BLaER1 treated with 17β-estradiol and CSF1 and Interleukin-3, amounts not matched to agents 10 nM and 100 nM (cell line): ENCODE data around the gene PPP1R3G.

ENCODE experiments used
- H3K27ac ChIP-seq, 11 experiments: shearing (Covaris generic); formaldehyde crosslinking; 2 replicates each; pipeline ENCODE4 v1.8.1; 2022
- H3K27me3 ChIP-seq, 11 experiments: shearing (Covaris generic); formaldehyde crosslinking; 2 replicates each; pipeline ENCODE4 v1.8.1; 2022
- H3K36me3 ChIP-seq, 11 experiments: shearing (Covaris generic); formaldehyde crosslinking; 2 replicates each; pipeline ENCODE4 v1.8.1; 2022
- H3K4me1 ChIP-seq, 10 experiments: shearing (Covaris generic); formaldehyde crosslinking; 2 replicates each; pipeline ENCODE4 v1.8.1; 2022
- H3K4me2 ChIP-seq, 11 experiments: shearing (Covaris generic); formaldehyde crosslinking; 2 replicates each; pipeline ENCODE4 v1.8.1; 2022
- H3K4me3 ChIP-seq, 10 experiments: shearing (Covaris generic); formaldehyde crosslinking; 2 replicates each; pipeline ENCODE4 v1.8.1; 2022
- H3K9ac ChIP-seq, 11 experiments: shearing (Covaris generic); formaldehyde crosslinking; 2 replicates each; pipeline ENCODE4 v1.8.1; 2022
- H3K9me3 ChIP-seq, 11 experiments: shearing (Covaris generic); formaldehyde crosslinking; replicated peaks in 1 of 11; 2 replicates each; pipeline ENCODE4 v1.8.1; 2022
- H4K20me1 ChIP-seq, 11 experiments: shearing (Covaris generic); formaldehyde crosslinking; 2 replicates each; pipeline ENCODE4 v1.8.1; 2022
- Cebpa-rat ChIP-seq, 11 experiments: shearing (Covaris generic); IDR thresholded peaks; 2 replicates each; pipeline ENCODE4 v1.8.1; 2022

Gene PPP1R3G

DNA sequence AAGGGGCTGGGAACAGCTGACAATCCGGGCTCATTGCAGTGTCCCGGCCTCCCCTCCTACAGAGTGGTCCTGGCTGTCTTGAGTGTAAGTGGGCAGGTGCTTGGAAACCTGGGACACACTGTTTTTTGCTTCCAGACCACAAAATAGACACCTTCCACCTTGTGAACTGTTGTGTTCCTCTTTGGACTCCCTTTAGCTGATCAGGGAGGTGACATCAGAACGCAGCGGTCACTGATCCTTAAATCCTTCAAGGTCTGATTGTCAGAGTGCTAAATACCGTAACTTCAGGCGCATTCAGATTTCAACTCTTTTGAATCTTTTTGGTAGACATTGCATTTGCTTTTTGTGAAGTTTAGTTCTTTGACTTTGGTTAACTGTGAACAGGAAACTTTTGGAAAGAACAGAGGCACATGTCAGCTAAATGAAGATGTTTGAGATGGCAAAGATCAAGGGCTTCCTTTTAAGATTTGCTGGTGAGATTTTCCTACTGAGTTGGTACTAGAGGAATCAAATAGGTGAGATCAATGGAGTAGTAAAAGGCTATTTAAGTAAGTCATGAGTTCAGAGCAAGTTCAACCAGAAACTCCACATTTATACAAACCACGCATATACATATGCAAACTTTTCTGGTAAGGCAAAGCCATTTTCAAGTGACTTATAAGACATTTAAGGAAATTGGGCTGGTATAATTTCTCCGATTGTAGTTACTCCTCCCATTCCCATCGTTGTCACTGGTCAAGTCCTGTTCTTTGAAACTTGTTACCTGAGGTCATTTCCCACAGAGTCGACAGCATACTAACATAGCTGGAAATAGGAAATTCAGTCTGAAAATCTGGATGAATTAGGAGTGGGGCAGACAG, 6.3 kb downstream of the PPP1R3G start:
- Histone ChIP-seq H3K27me3 (peaks cover 14 to 25% (median 23%) of the 10 kb centered on the region in 11 experiments), H4K20me1 (peaks cover 0 to 6% (median 3%) of the 10 kb centered on the region in 11 experiments; a peak in 12 of 22 replicates), H3K4me1 (peaks cover 16 to 37% (median 27%) of the 10 kb centered on the region in 10 experiments), H3K9me3 (peaks cover 0 to 2% (median 0%) of the 10 kb centered on the region in 11 experiments; a peak in 1 of 22 replicates), H3K9ac (no peak overlapping the region), H3K4me3 (no peak overlapping the region), H3K27ac (no peak overlapping the region), H3K36me3 (no peaks in the 10 kb centered on the region), H3K4me2 (peak overlapping the region in 8 of 11 experiments; percentile 1 to 64 (median 26); a peak in 11 of 22 replicates)
- no peak for TF ChIP-seq Cebpa-rat (IDR thresholded peaks at IDR 0.05)

DNA sequence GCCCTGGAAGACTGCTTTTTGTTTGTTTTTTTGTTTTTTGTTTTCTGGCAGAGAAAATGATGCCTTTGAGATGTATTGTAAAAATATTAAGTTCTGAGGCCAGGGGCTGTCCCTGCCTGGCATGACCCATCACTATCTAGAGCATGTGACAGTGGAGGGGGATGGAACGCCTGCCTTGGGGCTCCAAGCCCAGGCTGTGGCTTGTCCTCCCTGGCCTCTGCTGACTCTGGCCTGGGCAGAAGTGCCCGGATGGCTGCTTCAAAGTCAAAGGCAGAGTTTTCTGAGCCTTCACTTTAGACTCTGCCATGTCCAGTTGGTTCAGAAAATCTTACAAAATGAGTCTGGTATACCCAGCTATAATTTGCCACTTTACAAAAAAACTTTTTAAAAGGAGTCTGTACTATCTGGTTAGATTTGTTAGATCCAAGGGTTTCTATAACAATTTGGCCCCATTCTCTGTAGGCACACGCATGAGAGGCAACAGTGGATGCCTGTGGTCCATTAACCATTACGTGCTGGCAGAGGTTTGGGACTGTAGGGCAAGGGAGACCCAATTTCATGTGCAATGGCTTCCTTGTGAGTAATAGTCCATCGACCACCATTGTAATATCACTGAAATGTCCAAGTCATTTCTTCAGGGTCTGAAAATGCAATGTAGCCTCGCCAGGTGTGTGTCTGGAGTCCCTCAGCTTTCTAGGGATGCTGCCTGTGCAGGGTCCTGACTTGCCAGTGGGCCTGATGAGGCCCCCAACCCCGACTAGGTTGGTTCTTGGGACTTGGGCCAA, 8.3 kb downstream of the PPP1R3G start:
- peaks cover 0 to 5% (median 3%) of the 10 kb centered on the region in 11 experiments; a peak in 11 of 22 replicates for H3K27me3 ChIP-seq
- no peak overlapping the region for H3K27ac ChIP-seq
- H4K20me1 ChIP-seq = no peaks in the 10 kb centered on the region; a peak in 1 of 22 replicates
- H3K9ac ChIP-seq = no peak overlapping the region
- TF ChIP-seq Cebpa-rat (IDR thresholded peaks at IDR 0.05) = no peak
- no peak overlapping the region for H3K4me2 ChIP-seq
- H3K4me1 ChIP-seq = peaks cover 13 to 47% (median 25%) of the 10 kb centered on the region in 10 experiments
- H3K9me3 ChIP-seq = no peaks in the 10 kb centered on the region
- no peak overlapping the region for H3K4me3 ChIP-seq
- H3K36me3 ChIP-seq = no peaks in the 10 kb centered on the region

DNA sequence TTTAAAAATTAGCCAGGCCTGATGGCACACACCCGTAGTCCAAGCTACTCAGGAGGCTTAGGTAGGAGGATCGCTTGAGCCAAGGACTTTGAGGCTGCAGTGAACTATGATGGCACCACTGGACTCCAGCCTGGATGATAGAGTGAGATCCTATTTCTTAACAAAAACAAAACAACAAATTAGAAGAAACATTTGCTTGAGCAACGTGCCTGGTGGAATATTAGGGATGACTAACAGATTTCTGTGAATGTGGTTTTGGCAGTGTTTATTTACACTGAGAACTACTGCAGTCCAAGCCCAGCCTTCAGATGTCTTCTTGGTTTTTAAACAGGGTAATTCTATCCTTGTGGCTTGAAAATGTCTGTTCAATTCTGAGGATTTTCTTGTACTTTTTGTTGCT, 9.2 kb downstream of the PPP1R3G start:
- no peaks in the 10 kb centered on the region; a peak in 1 of 22 replicates for H4K20me1 ChIP-seq
- no peak overlapping the region for H3K4me3 ChIP-seq
- no peaks in the 10 kb centered on the region; a peak in 1 of 22 replicates for H3K27me3 ChIP-seq
- H3K4me1 ChIP-seq = peaks cover 13 to 47% (median 25%) of the 10 kb centered on the region in 10 experiments
- no peak overlapping the region for H3K27ac ChIP-seq
- no peak overlapping the region for H3K4me2 ChIP-seq
- H3K9ac ChIP-seq = no peak overlapping the region
- H3K36me3 ChIP-seq = no peaks in the 10 kb centered on the region
- TF ChIP-seq Cebpa-rat (IDR thresholded peaks at IDR 0.05) = no peak
- no peaks in the 10 kb centered on the region for H3K9me3 ChIP-seq

DNA sequence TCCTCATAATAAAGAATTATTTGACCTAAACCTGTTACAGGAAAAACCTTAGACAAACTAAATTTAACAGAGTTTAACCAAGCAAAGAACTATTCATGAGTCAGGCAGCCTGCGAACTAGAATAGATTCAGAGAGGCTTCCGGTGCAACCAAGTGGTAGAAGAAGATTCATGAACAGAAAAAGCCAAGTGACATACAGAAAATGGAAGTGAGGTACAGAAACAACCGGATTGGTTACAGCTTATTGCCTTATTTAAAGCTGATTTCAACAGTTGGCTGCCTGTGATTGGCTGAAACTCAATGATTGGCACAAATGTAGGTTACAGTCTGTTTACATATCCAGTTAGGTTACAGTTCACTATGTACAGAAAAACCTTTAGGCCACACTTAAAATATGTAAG, 10.1 kb downstream of the PPP1R3G start:
- Histone ChIP-seq H4K20me1 (no peaks in the 10 kb centered on the region; a peak in 1 of 22 replicates), H3K4me3 (no peak overlapping the region), H3K36me3 (no peaks in the 10 kb centered on the region), H3K27ac (peak overlapping the region in 1 of 11 experiments; percentile 20; a peak in 1 of 22 replicates), H3K9me3 (no peaks in the 10 kb centered on the region), H3K4me2 (0 out of 22 replicates have a peak overlapping the region, but pooled peaks of 1 of the 11 experiments have one; percentile 3), H3K27me3 (no peaks in the 10 kb centered on the region; a peak in 1 of 22 replicates), H3K9ac (no peak overlapping the region), H3K4me1 (peaks cover 4 to 38% (median 16%) of the 10 kb centered on the region in 10 experiments)
- TF ChIP-seq Cebpa-rat (IDR thresholded peaks at IDR 0.05) = no peak

DNA sequence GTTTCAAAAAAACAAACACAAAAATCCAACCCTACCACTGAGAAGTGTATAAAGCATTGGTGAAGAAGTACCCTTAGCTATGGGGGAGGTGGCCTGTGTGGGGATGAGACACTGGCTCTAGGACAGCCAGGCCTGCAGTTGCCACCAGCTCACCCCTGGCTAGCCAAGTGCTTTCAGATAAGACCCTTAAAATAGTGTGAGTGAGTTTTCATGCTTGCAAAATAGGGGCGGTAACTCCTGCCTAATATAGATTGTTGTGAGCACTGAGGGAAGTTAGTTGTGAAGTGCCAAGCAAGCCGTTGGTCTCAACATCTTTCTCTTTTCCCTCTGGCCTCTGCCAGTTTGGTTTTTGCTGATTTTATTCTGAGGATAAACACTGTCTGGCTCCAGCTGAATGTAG, 11.3 kb downstream of the PPP1R3G start:
- Histone ChIP-seq H3K27me3 (no peaks in the 10 kb centered on the region), H3K4me3 (no peak overlapping the region), H3K27ac (peak overlapping the region in 2 of 11 experiments; percentile 35 to 44; a peak in 2 of 22 replicates), H3K4me2 (peak overlapping the region in 6 of 11 experiments; percentile 0 to 41 (median 17); a peak in 8 of 22 replicates), H3K9me3 (peaks cover 0 to 3% (median under 1%) of the 10 kb centered on the region in 11 experiments; a peak in 7 of 22 replicates), H3K4me1 (peaks cover 0 to 26% (median 9%) of the 10 kb centered on the region in 10 experiments; a peak in 12 of 20 replicates), H3K9ac (no peak overlapping the region), H3K36me3 (peaks cover 0 to 2% (median 0%) of the 10 kb centered on the region in 11 experiments; a peak in 1 of 22 replicates), H4K20me1 (no peaks in the 10 kb centered on the region)
- TF ChIP-seq Cebpa-rat (IDR thresholded peaks at IDR 0.05) = no peak

DNA sequence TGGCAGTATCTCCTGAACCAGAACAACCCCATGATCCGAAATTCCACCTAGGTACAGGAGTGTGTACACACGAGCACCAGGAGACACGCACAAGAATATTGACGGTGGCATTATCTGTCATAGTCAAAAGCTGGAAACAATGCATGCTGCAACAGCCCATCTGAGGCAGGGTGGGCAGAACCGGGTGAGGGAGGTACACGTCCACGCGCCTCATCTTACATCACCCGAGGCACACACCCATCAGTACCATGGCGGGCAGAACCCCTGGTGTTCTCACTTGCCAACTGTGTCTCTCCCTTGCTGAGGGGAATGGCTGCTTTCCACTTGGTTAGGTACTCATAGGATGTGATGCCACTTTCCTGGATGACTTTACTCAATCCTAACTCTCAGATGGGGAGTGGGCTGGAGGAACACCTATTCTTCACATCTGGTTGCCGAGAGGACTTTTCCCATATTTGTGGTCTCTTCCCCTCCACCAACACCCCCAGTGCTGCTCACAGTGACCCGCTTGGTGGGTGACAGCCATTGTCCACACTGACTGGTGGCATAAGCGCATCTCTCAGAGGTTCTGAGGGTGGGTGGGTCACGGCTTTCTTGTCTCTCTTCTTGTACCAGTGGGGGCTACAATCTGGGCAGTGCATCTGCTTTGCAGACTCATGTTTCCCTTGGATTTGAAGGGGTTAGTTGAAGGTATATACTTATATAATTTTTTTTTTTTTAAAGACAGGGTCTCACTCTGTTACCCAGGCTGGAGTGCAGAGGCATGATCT, 13.5 kb downstream of the PPP1R3G start:
- H3K4me3 ChIP-seq = no peak overlapping the region
- H3K27me3 ChIP-seq = no peaks in the 10 kb centered on the region
- no peaks in the 10 kb centered on the region for H4K20me1 ChIP-seq
- H3K27ac ChIP-seq = no peak overlapping the region
- H3K9ac ChIP-seq = no peak overlapping the region
- H3K9me3 ChIP-seq = peaks cover 0 to 7% (median 5%) of the 10 kb centered on the region in 11 experiments; a peak in 7 of 22 replicates
- peaks cover 0 to 7% (median 0%) of the 10 kb centered on the region in 11 experiments; a peak in 1 of 22 replicates for H3K36me3 ChIP-seq
- peaks cover 0 to 35% (median 14%) of the 10 kb centered on the region in 10 experiments; a peak in 17 of 20 replicates for H3K4me1 ChIP-seq
- no peak overlapping the region for H3K4me2 ChIP-seq
- no peak for TF ChIP-seq Cebpa-rat (IDR thresholded peaks at IDR 0.05)

DNA sequence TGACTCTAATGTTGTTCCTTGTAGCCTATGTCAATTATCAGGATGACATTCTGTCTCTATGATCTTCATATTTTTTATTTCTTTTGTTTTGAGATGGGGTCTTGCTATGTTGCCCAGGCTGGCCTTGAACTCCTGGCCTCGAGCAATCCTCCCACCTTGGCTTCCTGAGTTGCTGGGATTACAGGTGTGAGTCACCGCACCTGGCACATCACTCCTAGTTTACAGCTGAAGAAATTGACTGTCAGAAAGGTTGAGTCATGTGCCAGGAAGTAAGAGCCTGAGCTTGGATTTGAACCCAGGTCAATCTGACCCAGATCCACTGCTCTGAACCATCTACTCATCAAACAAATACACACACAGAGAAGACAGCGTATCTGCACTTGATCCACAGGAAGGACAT, 14.4 kb downstream of the PPP1R3G start:
- H3K27ac ChIP-seq = no peak overlapping the region
- no peak overlapping the region for H3K4me3 ChIP-seq
- H3K9ac ChIP-seq = no peak overlapping the region
- no peaks in the 10 kb centered on the region for H4K20me1 ChIP-seq
- no peak for TF ChIP-seq Cebpa-rat (IDR thresholded peaks at IDR 0.05)
- H3K4me1 ChIP-seq = peaks cover 0 to 36% (median 17%) of the 10 kb centered on the region in 10 experiments; a peak in 17 of 20 replicates
- no peak overlapping the region for H3K4me2 ChIP-seq
- peaks cover 0 to 7% (median 5%) of the 10 kb centered on the region in 11 experiments; a peak in 7 of 22 replicates for H3K9me3 ChIP-seq
- H3K36me3 ChIP-seq = peaks cover 0 to 7% (median 0%) of the 10 kb centered on the region in 11 experiments; a peak in 1 of 22 replicates
- H3K27me3 ChIP-seq = no peaks in the 10 kb centered on the region

DNA sequence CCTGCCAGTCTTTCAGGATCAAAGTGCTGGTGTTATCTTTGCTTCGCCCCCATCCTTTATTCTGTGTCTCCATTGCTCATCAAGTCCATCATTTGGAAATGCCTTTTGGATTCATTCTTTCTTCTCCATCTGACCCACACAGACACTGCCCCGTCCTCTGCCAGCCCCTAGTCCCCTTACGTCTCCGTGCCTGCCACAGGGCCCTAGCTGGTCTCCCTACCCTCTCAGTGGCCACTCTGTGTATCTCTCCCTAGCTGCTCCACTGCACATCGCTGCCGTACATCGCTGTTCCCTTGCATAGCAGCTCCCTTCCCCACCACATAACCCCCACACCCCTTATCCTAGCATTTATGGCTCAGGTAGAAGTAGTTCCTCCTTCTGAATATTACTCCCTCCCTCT, 15.7 kb downstream of the PPP1R3G start:
- Histone ChIP-seq H3K4me1 (peaks cover 0 to 29% (median 17%) of the 10 kb centered on the region in 10 experiments; a peak in 17 of 20 replicates), H3K27ac (no peak overlapping the region), H3K9me3 (peaks cover 0 to 7% (median 5%) of the 10 kb centered on the region in 11 experiments; a peak in 7 of 22 replicates), H3K9ac (no peak overlapping the region), H3K4me3 (no peak overlapping the region), H3K36me3 (peaks cover 0 to 7% (median 0%) of the 10 kb centered on the region in 11 experiments; a peak in 4 of 22 replicates), H4K20me1 (no peaks in the 10 kb centered on the region), H3K27me3 (no peaks in the 10 kb centered on the region), H3K4me2 (no peak overlapping the region)
- no peak for TF ChIP-seq Cebpa-rat (IDR thresholded peaks at IDR 0.05)
